Stimulated activated CD4-positive, alpha-beta T cell treated with anti-CD3 and anti-CD28 coated beads, TNF-alpha, amount 100 ng/mL, for 48 hours (primary cell): ENCODE data around the gene FKBP5.

ENCODE experiments used
- DNase-seq, 3 donors: peaks; one replicate each; pipeline ENCODE4 v3.0.0-alpha.2; 2020; ENCODE audit warnings: low read depth in 3 of 3

The FKBP5 gene

GRCh38 chr6:35665573-35665972, 23.1 kb downstream of the FKBP5 start:
- DNase-seq: no peak

GRCh38 chr6:35664945-35665344, 23.8 kb downstream of the FKBP5 start:
- no peak for DNase-seq

- no peak for DNase-seq
Observed at GRCh38 chr6:35663447-35664235, 25.1 kb downstream of the FKBP5 start.

GRCh38 chr6:35662999-35663398, 25.7 kb downstream of the FKBP5 start:
- DNase-seq: no peak

- no peak for DNase-seq
Observed at GRCh38 chr6:35654883-35655282, 33.8 kb downstream of the FKBP5 start.

- no peak for DNase-seq
Observed at GRCh38 chr6:35651244-35651643, 37.5 kb downstream of the FKBP5 start.

- DNase-seq: no peak
Observed at GRCh38 chr6:35650015-35650414, 38.7 kb downstream of the FKBP5 start.

- no peak for DNase-seq
Observed at GRCh38 chr6:35648203-35648602, 40.5 kb downstream of the FKBP5 start.

- no peak for DNase-seq
Observed at GRCh38 chr6:35647400-35647799, 41.3 kb downstream of the FKBP5 start.

GRCh38 chr6:35643162-35643535, 45.6 kb downstream of the FKBP5 start:
- no peak for DNase-seq

- DNase-seq: no peak
Observed at GRCh38 chr6:35642471-35643161, 46.1 kb downstream of the FKBP5 start.

GRCh38 chr6:35640017-35640664, 48.6 kb downstream of the FKBP5 start:
- DNase-seq: no peak

- no peak for DNase-seq
Observed at GRCh38 chr6:35638679-35639078, 50.0 kb downstream of the FKBP5 start.

GRCh38 chr6:35637911-35638310, 50.8 kb downstream of the FKBP5 start:
- no peak for DNase-seq

- no peak for DNase-seq
Observed at GRCh38 chr6:35635601-35636597, 52.8 kb downstream of the FKBP5 start.

GRCh38 chr6:35634316-35634715, 54.4 kb downstream of the FKBP5 start:
- DNase-seq: no peak

- DNase-seq: no peak
Observed at GRCh38 chr6:35633579-35634089, 55.1 kb downstream of the FKBP5 start.

- DNase-seq: no peak
Observed at GRCh38 chr6:35629876-35630378, 58.8 kb downstream of the FKBP5 start.

- DNase-seq: no peak
Observed at GRCh38 chr6:35626401-35626800, 62.3 kb downstream of the FKBP5 start.

- no peak for DNase-seq
Observed at GRCh38 chr6:35624341-35625070, 64.2 kb downstream of the FKBP5 start.

- no peak for DNase-seq
Observed at GRCh38 chr6:35622283-35622682, 66.4 kb downstream of the FKBP5 start.
